Mucosa of descending colon (tissue), 3 donors: ENCODE results near the gene CDKN2B. TPM values are rescaled to one million over a fixed set of nuclear protein-coding genes. Genes with fewer than 3 reads are reported as not detected.

Experiments
- ATAC-seq: fragments of 200-7000 bp; cut with Tn5 transposase; one replicate; pipeline ENCODE4 v1.9.1; 2020; ENCODE audit warnings: mild to moderate bottlenecking, moderate library complexity
- DNase-seq, 3 donors: peaks; one replicate each; pipeline ENCODE4 v3.0.0-alpha.2; 2020
- H3K36me3 ChIP-seq: fragments of 200-600 bp; one replicate; pipeline ENCODE4 v1.8.0; 2021; ENCODE audit warnings: low read depth, mild to moderate bottlenecking
- H3K4me1 ChIP-seq: fragments of 200-600 bp; one replicate; pipeline ENCODE4 v1.8.0; 2021; ENCODE audit warnings: low read depth, mild to moderate bottlenecking
- H3K4me3 ChIP-seq: fragments of 200-600 bp; one replicate; pipeline ENCODE4 v1.8.0; 2021; ENCODE audit warnings: mild to moderate bottlenecking
- H3K9me3 ChIP-seq: fragments of 200-600 bp; one replicate; pipeline ENCODE4 v1.8.0; 2021; ENCODE audit warnings: mild to moderate bottlenecking
- CTCF ChIP-seq: fragments of 200-600 bp; IDR thresholded peaks from one replicate; pipeline ENCODE4 v1.8.0; 2022; ENCODE audit warnings: antibody characterized with exemption, mild to moderate bottlenecking
- intact Hi-C, 2 donors: fragments of 100-400 bp; cut with DNase I in 1 of 2; cut with micrococcal nuclease in 1 of 2; formaldehyde crosslinking; loops; one replicate each; pipeline versions ENCODE4 v1.11.0 to v1.11.1; 2022; cut with DNase I, micrococcal nuclease
- total RNA-seq, 3 donors: library from RNA; stranded (reverse); fragmentation: NEBNext Ultra II Directional in 2 of 3; extraction: Animal tissue kit (Norgen Biotek cat#: 25700) in 2 of 3; gene quantifications; one replicate each; pipeline versions ENCODE4 v1.2.1 to v1.2.4, GENCODE V29; 2021 to 2023
- donor health status: DM: no; HTN: no; CAD: no; lungs with moderate emphysema.
- donor health status: DM: no; HTN: no; CAD: no.
- donor health status: DM: no; HTN: yes; CAD: no.

CDKN2B gene
- total RNA-seq, 3 donors from 2014 or later: 64.8 to 192 (median 119) TPM

GRCh38 chr9:21988056-21988990, 20.8 kb downstream of the CDKN2B start:
- intact Hi-C loops: no loop called here
- ATAC-seq (no peak), DNase-seq (no peak)
- H3K4me1 ChIP-seq: no peaks in the 10 kb centered on the region
- no peaks in the 10 kb centered on the region for H3K36me3 ChIP-seq
- no peak overlapping the region for H3K4me3 ChIP-seq
- no peak for TF ChIP-seq CTCF
- no peaks in the 10 kb centered on the region for H3K9me3 ChIP-seq

- DNase-seq (no peak), ATAC-seq (no peak)
- Histone ChIP-seq H3K4me3 (no peak overlapping the region), H3K4me1 (no peaks in the 10 kb centered on the region), H3K9me3 (no peaks in the 10 kb centered on the region), H3K36me3 (no peaks in the 10 kb centered on the region)
- no peak for TF ChIP-seq CTCF
- intact Hi-C loops: no loop called here
Observed at GRCh38 chr9:21985964-21986667, 23.0 kb downstream of the CDKN2B start.

- TF ChIP-seq CTCF: no peak
- DNase-seq (no peak), ATAC-seq (no peak)
- intact Hi-C loops: no loop called here
- Histone ChIP-seq H3K9me3 (no peaks in the 10 kb centered on the region), H3K4me1 (no peaks in the 10 kb centered on the region), H3K4me3 (no peak overlapping the region), H3K36me3 (no peaks in the 10 kb centered on the region)
Observed at GRCh38 chr9:21984101-21984500, 25.0 kb downstream of the CDKN2B start.

- no peaks in the 10 kb centered on the region for H3K9me3 ChIP-seq
- TF ChIP-seq CTCF: no peak
- intact Hi-C loops: no loop called here
- DNase-seq (no peak), ATAC-seq (no peak)
- no peaks in the 10 kb centered on the region for H3K4me1 ChIP-seq
- H3K4me3 ChIP-seq: no peak overlapping the region
- H3K36me3 ChIP-seq: no peaks in the 10 kb centered on the region
Observed at GRCh38 chr9:21983561-21983935, 25.6 kb downstream of the CDKN2B start.

- intact Hi-C loops: no loop called here
- ATAC-seq (no peak), DNase-seq (no peak)
- Histone ChIP-seq H3K4me1 (no peaks in the 10 kb centered on the region), H3K9me3 (no peaks in the 10 kb centered on the region), H3K4me3 (no peak overlapping the region), H3K36me3 (no peaks in the 10 kb centered on the region)
- TF ChIP-seq CTCF: no peak
Observed at GRCh38 chr9:21982861-21983560, 26.1 kb downstream of the CDKN2B start.
